Astrocyte (in vitro differentiated cells and primary cell): ENCODE data around the gene APBB1IP. TPM values are rescaled to one million over a fixed set of nuclear protein-coding genes. Genes with fewer than 3 reads are reported as not detected.

Source experiments
- DNase-seq: peaks from one replicate; pipeline ENCODE4 v3.0.0-alpha.2; 2010; ENCODE audit warnings: low read depth
- FAIRE-seq: peaks from 2 replicates; lab custom pipeline; 2011; peaks lifted over from hg19 to GRCh38; lab: Jason Lieb, UNC
- H2AFZ ChIP-seq: 2 replicates; pipeline ENCODE4 v1.6.0; 2012; ENCODE audit warnings: low read depth, low read length, inconsistent platforms
- H3K27ac ChIP-seq: 2 replicates; pipeline ENCODE4 v1.5.1; 2011; ENCODE audit warnings: low read depth, low read length, inconsistent platforms
- H3K27me3 ChIP-seq: 2 replicates; pipeline ENCODE4 v1.6.0; 2011; ENCODE audit warnings: low read length, inconsistent platforms; ENCODE audit not compliant: insufficient read depth
- H3K36me3 ChIP-seq: 2 replicates; pipeline ENCODE4 v1.5.1; 2011; ENCODE audit warnings: low read length, inconsistent platforms; ENCODE audit not compliant: insufficient read depth
- H3K4me1 ChIP-seq: 2 replicates; pipeline ENCODE4 v1.5.1; 2011; ENCODE audit warnings: low read length, inconsistent platforms; ENCODE audit not compliant: insufficient read depth
- H3K4me2 ChIP-seq: 2 replicates; pipeline ENCODE4 v1.6.0; 2012; ENCODE audit warnings: low read length, inconsistent platforms
- H3K4me3 ChIP-seq: 2 replicates; pipeline ENCODE4 v1.5.1; 2011; ENCODE audit warnings: low read depth, mild to moderate bottlenecking, low read length, inconsistent platforms; ENCODE audit not compliant: insufficient read depth
- H3K79me2 ChIP-seq: 2 replicates; pipeline ENCODE4 v1.6.0; 2012; ENCODE audit warnings: mild to moderate bottlenecking, low read length, inconsistent platforms; ENCODE audit not compliant: insufficient read depth
- H3K9ac ChIP-seq: 2 replicates; pipeline ENCODE4 v1.6.0; 2012; ENCODE audit warnings: mild to moderate bottlenecking, low read length, inconsistent platforms
- H3K9me3 ChIP-seq: 2 replicates; pipeline ENCODE4 v1.5.1; 2012; ENCODE audit warnings: low read depth, mild to moderate bottlenecking, low read length, inconsistent platforms; ENCODE audit not compliant: insufficient read depth
- H4K20me1 ChIP-seq: 2 replicates; pipeline ENCODE4 v1.6.0; 2012; ENCODE audit warnings: low read length, inconsistent platforms; ENCODE audit not compliant: insufficient read depth
- H3K27ac Mint-ChIP-seq: one replicate; pipeline ENCODE4 v1.8.0; 2021; ENCODE audit warnings: mild to moderate bottlenecking, mixed read lengths; ENCODE audit not compliant: unreplicated experiment
- H3K27me3 Mint-ChIP-seq: one replicate; pipeline ENCODE4 v1.8.0; 2021; ENCODE audit warnings: low read depth, mixed read lengths; ENCODE audit not compliant: unreplicated experiment
- H3K36me3 Mint-ChIP-seq: one replicate; pipeline ENCODE4 v1.8.0; 2021; ENCODE audit warnings: low read depth, mixed read lengths; ENCODE audit not compliant: unreplicated experiment
- H3K4me1 Mint-ChIP-seq: one replicate; pipeline ENCODE4 v1.8.0; 2021; ENCODE audit warnings: low read depth, mixed read lengths; ENCODE audit not compliant: unreplicated experiment
- H3K4me3 Mint-ChIP-seq: one replicate; pipeline ENCODE4 v1.8.0; 2021; ENCODE audit warnings: mild to moderate bottlenecking, moderate library complexity, mixed read lengths; ENCODE audit not compliant: unreplicated experiment
- H3K9me3 Mint-ChIP-seq: one replicate; pipeline ENCODE4 v1.8.0; 2021; ENCODE audit warnings: mild to moderate bottlenecking, mixed read lengths; ENCODE audit not compliant: unreplicated experiment
- CTCF ChIP-seq: IDR thresholded peaks from 2 replicates; pipeline ENCODE4 v1.5.1; 2011; ENCODE audit warnings: low read depth, mild to moderate bottlenecking, inconsistent platforms, low read length, moderate library complexity; ENCODE audit not compliant: insufficient read depth
- EZH2 ChIP-seq: IDR thresholded peaks from 2 replicates; pipeline ENCODE4 v1.6.1; 2012; ENCODE audit warnings: mild to moderate bottlenecking, low read length, inconsistent platforms; ENCODE audit not compliant: insufficient read depth
- total RNA-seq: library from RNA; stranded (reverse); gene quantifications from 2 replicates; pipeline ENCODE4 v1.2.1, GENCODE V29; 2021

Gene APBB1IP
- total RNA-seq, 1 donor from 2014 or later: 0.23 TPM

- no peak overlapping the region for H3K4me2 ChIP-seq
- no peak overlapping the region for H3K27ac ChIP-seq
- H3K9me3 Mint-ChIP-seq: peaks cover 14% of the 10 kb centered on the region
- H2AFZ ChIP-seq: no peak overlapping the region
- no peaks in the 10 kb centered on the region for H3K9me3 ChIP-seq
- H3K36me3 ChIP-seq: no peaks in the 10 kb centered on the region
- no peak for FAIRE-seq
- H3K4me1 Mint-ChIP-seq: peaks cover 9% of the 10 kb centered on the region
- no peaks in the 10 kb centered on the region for H3K27me3 ChIP-seq
- H3K79me2 ChIP-seq: no peaks in the 10 kb centered on the region
- H3K36me3 Mint-ChIP-seq: peaks cover 2% of the 10 kb centered on the region
- TF ChIP-seq CTCF (no peak), EZH2 (no peak)
- no peak overlapping the region for H3K27ac Mint-ChIP-seq
- H3K4me3 Mint-ChIP-seq: no peak overlapping the region
- H4K20me1 ChIP-seq: no peaks in the 10 kb centered on the region
- no peak overlapping the region for H3K4me3 ChIP-seq
- no peaks in the 10 kb centered on the region for H3K4me1 ChIP-seq
- DNase-seq: no peak
- H3K27me3 Mint-ChIP-seq: no peaks in the 10 kb centered on the region
- H3K9ac ChIP-seq: no peak overlapping the region
Measured at GRCh38 chr10:26554246-26554645, 116.1 kb downstream of the APBB1IP start.

DNA sequence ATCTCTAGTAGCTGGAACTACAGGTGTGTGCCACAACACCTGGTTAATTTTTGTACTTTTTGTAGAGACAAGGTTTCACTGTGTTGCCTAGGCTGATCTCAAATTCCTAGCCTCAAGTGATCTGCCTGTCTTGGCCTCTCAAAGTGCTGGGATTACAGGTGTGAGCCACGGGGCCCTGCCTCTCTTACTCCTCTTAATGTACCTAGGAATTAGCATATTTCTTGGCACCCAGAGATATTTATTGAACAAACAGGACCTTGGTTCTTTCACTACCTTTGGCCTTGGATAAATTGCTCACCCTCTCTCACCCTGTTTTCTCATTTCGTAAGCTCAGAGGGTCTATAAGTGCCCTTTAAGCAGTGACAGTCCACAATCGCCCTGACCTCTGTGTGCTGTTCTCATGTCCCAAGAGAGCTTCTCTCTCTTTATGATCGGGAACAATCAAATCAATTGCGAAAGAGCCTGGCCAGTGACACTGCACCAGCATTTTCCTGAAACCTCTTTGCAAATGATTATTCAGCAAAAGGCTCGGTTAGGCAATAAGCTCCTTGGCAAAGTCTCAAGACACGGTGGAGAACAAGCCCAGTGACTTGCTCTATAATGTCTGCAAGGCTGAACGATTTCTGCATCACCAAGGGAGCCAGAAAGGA is 117.7 kb downstream of the APBB1IP start:
- H3K27me3 Mint-ChIP-seq: no peaks in the 10 kb centered on the region
- peaks cover 9% of the 10 kb centered on the region for H3K4me1 Mint-ChIP-seq
- no peak overlapping the region for H3K27ac Mint-ChIP-seq
- peaks cover 12% of the 10 kb centered on the region for H3K9me3 Mint-ChIP-seq
- H3K4me3 Mint-ChIP-seq: no peak overlapping the region
- no peak for TF ChIP-seq EZH2
- TF ChIP-seq CTCF: no peak
- no peaks in the 10 kb centered on the region for H3K27me3 ChIP-seq
- peak; percentile 58 for DNase-seq
- H3K27ac ChIP-seq: no peak overlapping the region
- H3K4me1 ChIP-seq: no peaks in the 10 kb centered on the region
- no peak overlapping the region for H3K4me3 ChIP-seq
- no peaks in the 10 kb centered on the region for H3K79me2 ChIP-seq
- FAIRE-seq: no peak
- H4K20me1 ChIP-seq: no peaks in the 10 kb centered on the region
- no peak overlapping the region for H3K9ac ChIP-seq
- no peaks in the 10 kb centered on the region for H3K36me3 ChIP-seq
- H3K9me3 ChIP-seq: no peaks in the 10 kb centered on the region
- H3K4me2 ChIP-seq: no peak overlapping the region
- peaks cover 2% of the 10 kb centered on the region for H3K36me3 Mint-ChIP-seq
- no peak overlapping the region for H2AFZ ChIP-seq
